HFF-Myc (cell line): Measurements from ENCODE around the gene SLC4A4.

Experiments used
- DNase-seq: peaks from one replicate; pipeline ENCODE4 v3.0.0-alpha.2; 2011; ENCODE audit warnings: low read depth; ENCODE audit errors: extremely low read depth
- H3K4me3 ChIP-seq: replicated peaks from 2 replicates; pipeline ENCODE4 v1.5.1; 2011; ENCODE audit warnings: low read depth, mild to moderate bottlenecking, control low read depth, low read length
- TF ChIP-seq, protein P1 (sequence below): IDR thresholded peaks from 2 replicates; pipeline ENCODE4 v1.5.1; 2012; ENCODE audit warnings: mild to moderate bottlenecking, low read depth, low read length, control low read depth; ENCODE audit errors: missing control alignments

The SLC4A4 gene

GRCh38 chr4:71586087-71586763 lies 247.4 kb downstream of the SLC4A4 start:
- DNase-seq: no peak
- H3K4me3 ChIP-seq: no peak overlapping the region
- TF ChIP-seq, protein P1, sequence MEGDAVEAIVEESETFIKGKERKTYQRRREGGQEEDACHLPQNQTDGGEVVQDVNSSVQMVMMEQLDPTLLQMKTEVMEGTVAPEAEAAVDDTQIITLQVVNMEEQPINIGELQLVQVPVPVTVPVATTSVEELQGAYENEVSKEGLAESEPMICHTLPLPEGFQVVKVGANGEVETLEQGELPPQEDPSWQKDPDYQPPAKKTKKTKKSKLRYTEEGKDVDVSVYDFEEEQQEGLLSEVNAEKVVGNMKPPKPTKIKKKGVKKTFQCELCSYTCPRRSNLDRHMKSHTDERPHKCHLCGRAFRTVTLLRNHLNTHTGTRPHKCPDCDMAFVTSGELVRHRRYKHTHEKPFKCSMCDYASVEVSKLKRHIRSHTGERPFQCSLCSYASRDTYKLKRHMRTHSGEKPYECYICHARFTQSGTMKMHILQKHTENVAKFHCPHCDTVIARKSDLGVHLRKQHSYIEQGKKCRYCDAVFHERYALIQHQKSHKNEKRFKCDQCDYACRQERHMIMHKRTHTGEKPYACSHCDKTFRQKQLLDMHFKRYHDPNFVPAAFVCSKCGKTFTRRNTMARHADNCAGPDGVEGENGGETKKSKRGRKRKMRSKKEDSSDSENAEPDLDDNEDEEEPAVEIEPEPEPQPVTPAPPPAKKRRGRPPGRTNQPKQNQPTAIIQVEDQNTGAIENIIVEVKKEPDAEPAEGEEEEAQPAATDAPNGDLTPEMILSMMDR: no peak

GRCh38 chr4:71587995-71588394 lies 249.2 kb downstream of the SLC4A4 start:
- TF ChIP-seq, protein P1: no peak
- no peak for DNase-seq
- H3K4me3 ChIP-seq: no peak overlapping the region

DNA sequence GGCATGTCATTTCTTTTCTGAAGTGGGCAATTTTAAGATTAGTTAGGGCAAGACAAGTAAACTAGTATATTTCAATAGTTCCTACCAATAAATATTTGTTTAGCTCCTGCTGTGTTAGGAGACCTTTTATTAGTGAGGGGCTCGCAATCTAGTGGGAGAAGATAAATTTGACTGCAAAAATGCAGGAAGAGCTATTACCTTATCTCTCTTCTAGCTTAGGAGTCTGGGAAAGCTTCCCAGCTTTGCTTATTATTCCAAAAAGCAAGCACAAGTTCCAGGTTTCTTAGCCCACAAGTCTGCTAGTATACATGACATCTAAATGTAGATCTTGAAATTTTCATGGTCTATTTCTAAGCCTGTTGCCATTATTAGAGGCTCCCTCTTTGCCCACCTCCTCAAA lies 254.0 kb downstream of the SLC4A4 start:
- TF ChIP-seq, protein P1: no peak
- DNase-seq: no peak
- H3K4me3 ChIP-seq: no peak overlapping the region

DNA sequence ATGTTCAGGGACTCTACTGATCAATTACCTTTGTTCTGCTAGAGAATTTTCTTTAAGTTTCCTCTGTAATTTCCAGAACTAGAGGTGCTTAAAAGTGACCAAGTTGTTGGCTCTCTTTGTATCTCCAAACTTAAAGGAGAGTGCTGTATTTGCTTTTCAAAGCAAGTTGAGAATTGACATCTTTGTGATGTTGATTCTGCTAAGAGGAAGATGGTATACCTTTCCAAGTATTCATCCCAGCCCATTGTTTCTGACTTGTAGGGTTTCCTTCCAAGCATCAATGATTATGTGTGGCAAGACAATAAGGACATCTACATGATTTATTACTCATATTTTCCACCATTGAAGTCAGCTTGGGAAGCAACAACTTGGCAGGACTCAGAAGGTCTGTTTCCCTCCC lies 254.5 kb downstream of the SLC4A4 start:
- TF ChIP-seq, protein P1: no peak
- no peak overlapping the region for H3K4me3 ChIP-seq
- DNase-seq: no peak

DNA sequence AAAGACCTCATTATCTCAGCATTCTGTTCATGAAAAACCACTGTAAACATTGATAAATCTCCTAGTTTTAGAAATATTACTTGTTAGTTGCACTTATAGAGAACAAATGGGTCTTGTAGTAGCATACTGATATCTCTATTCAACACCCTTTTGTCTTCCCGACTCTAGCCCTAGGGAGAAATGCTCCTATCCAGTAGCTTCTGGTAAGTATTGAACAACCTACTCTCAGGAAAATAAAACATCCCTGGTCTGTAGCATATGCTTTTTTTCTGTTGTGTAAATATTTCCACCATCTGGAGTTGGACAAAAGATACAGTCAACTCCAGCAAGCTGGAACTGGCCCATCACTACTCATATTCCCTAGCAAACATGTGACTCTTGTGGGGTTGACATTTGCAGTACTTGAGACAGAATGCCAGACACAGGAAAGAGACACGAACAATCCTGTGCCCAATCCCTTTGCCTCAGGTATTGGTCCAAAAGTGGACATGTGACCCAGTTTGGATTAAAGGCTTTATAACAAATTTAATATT lies 256.8 kb downstream of the SLC4A4 start:
- H3K4me3 ChIP-seq: no peak overlapping the region
- TF ChIP-seq, protein P1: no peak
- DNase-seq: no peak

GRCh38 chr4:71599578-71599977 lies 260.8 kb downstream of the SLC4A4 start:
- TF ChIP-seq, protein P1: no peak
- no peak for DNase-seq
- H3K4me3 ChIP-seq: no peak overlapping the region
